Measurements from ENCODE around the gene NOSTRIN. TPM values are rescaled to one million over a fixed set of nuclear protein-coding genes. Genes with fewer than 3 reads are reported as not detected.
"Not testable (repeated sequence)": the region's sequence is repeated elsewhere in the genome, so short reads cannot be mapped to it uniquely, and the experiment has no call there.

NOSTRIN gene
- total RNA-seq, 1 donor from 2014 or later: not detected

DNA sequence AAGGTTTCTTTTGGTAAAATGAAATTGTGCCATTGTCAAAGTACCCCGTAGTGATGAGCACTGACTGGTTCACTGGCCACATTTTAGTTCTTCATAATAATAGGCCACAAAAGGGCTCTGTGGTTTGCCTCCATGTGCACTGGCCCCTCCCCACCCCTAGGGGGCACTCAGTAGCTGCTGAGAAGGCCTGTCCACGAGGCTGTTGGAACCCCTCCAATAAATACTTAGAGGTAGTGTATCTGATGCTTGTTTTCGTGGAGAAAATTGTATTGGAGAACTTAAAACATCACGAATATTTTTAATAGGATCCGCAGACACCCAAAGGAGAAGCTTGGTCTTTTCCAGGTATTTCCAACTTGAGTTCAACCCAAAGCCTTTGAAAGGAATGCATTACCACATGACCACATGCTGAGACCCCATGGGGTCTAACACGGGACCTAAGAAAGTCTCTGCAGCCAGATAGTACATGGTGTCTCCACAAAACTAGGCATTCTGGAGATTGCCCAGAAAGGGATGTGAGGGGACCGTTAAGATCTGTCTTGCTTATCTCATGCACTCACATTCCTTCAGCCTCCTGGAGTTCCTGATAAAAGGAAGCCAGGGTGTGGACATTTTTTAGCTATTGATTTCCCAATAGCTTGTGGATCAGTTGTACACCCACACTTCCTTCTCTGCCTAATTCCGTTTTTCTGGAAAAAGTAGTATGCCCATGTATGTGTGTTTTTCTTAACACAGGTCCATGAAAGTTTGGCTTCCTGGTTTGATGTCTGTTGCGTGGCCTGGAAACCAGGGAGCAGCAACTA is 28.5 kb upstream of the NOSTRIN start:
- Mint-ChIP-seq H3K4me1 (ENCODE audit: low read depth) (no peaks in the 10 kb centered on the region), H3K27me3 (ENCODE audit: insufficient read depth) (no peaks in the 10 kb centered on the region), H3K36me3 (ENCODE audit: low read depth) (peaks cover 4% of the 10 kb centered on the region), H3K27ac (no peak overlapping the region), H3K4me3 (no peak overlapping the region), H3K9me3 (no peaks in the 10 kb centered on the region)
- peak; percentile 7 for DNase-seq (ENCODE audit: low spot score)
- intact Hi-C loops (cut with micrococcal nuclease): loop anchor here (1.0 kb wide), 1 partner anchor 146 kb away; no protein-coding TSS in a partner anchor

- no peak overlapping the region for H3K4me3 Mint-ChIP-seq
- H3K27me3 Mint-ChIP-seq (ENCODE audit: insufficient read depth): no peaks in the 10 kb centered on the region
- DNase-seq (ENCODE audit: low spot score): no peak
- H3K36me3 Mint-ChIP-seq (ENCODE audit: low read depth): no peaks in the 10 kb centered on the region
- intact Hi-C loops (cut with micrococcal nuclease): no loop called here
- H3K4me1 Mint-ChIP-seq (ENCODE audit: low read depth): no peaks in the 10 kb centered on the region
- H3K27ac Mint-ChIP-seq: no peak overlapping the region
- H3K9me3 Mint-ChIP-seq: no peaks in the 10 kb centered on the region
Measured at GRCh38 chr2:168775837-168776236, 26.6 kb upstream of the NOSTRIN start.

DNA sequence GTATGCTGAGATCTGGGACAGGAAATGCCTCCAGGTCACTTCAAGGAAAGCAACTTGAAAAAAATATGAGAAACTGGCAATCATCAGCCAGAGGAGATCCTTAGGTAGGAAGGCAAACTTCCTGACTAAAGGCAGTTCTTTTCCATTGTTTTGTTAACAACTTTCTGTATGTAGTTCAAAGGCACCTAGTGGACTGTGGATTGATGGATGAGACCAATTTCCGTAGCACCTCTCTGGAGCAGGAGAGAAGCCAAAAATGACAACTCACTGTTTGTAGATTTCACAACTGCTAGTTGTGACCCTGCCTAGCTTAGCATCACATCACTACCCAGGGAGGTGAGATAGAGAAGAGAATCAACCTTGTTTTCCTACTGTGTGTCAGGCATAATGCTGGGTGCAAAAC is 21.8 kb upstream of the NOSTRIN start:
- Mint-ChIP-seq H3K27me3 (ENCODE audit: insufficient read depth) (no peaks in the 10 kb centered on the region), H3K36me3 (ENCODE audit: low read depth) (no peaks in the 10 kb centered on the region), H3K9me3 (no peaks in the 10 kb centered on the region), H3K4me3 (no peak overlapping the region), H3K4me1 (ENCODE audit: low read depth) (no peaks in the 10 kb centered on the region), H3K27ac (no peak overlapping the region)
- DNase-seq (ENCODE audit: low spot score): no peak
- intact Hi-C loops (cut with micrococcal nuclease): no loop called here

DNA sequence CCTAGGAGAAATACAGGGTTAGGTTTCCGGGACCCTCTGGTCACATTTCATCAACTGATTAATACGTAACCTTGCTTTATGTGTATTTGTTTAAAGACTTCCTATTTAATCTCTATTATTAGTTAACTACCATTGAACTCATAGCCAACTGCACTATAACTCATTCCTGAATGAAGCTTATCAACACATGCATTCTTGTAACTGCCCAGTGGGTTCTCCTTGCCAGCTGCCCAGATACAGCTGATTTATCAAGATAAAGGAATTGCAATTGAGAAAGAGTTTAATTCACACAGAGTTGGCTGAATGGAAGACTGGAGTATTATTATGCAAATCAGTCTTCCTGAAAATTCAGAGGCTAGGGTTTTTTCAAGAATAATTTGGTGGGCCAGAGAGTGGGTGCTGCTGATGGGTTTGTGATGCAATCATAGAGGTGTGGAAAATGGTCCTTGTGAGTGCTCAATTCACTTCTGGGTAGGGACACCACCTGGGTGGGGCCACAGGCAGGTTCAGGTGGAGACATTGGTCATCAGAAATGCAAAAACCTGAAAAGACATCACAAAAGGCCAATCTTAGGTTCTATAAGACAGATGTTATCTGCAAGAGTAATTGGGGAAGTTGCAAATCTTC is 21.1 kb upstream of the NOSTRIN start:
- no peak for DNase-seq (ENCODE audit: low spot score)
- Mint-ChIP-seq H3K9me3 (no peaks in the 10 kb centered on the region), H3K27ac (no peak overlapping the region), H3K4me1 (ENCODE audit: low read depth) (no peaks in the 10 kb centered on the region), H3K36me3 (ENCODE audit: low read depth) (no peaks in the 10 kb centered on the region), H3K27me3 (ENCODE audit: insufficient read depth) (no peaks in the 10 kb centered on the region), H3K4me3 (no peak overlapping the region)
- intact Hi-C loops (cut with micrococcal nuclease): no loop called here

DNA sequence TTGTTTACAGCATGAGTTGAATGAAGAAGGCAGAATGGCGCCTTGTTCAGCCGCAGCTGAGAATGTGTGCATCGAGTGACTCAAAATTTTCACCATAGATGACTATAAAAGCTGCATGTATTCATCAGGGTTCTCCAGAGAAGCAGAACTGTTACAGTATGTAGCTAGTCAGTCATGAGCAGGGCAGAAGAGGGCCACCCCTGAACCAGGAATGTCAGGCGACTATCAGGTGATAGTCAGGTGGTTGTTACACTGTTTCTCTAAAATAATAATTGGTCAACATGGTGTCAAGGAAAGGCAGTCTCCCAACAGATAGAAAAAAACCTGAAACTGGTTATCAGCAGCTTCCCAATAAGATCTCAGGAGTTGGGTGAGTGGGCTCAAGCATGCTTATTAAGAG is 20.2 kb upstream of the NOSTRIN start:
- Mint-ChIP-seq H3K9me3 (no peaks in the 10 kb centered on the region), H3K4me3 (no peak overlapping the region), H3K27ac (no peak overlapping the region), H3K36me3 (ENCODE audit: low read depth) (no peaks in the 10 kb centered on the region), H3K27me3 (ENCODE audit: insufficient read depth) (peaks cover under 1% of the 10 kb centered on the region), H3K4me1 (ENCODE audit: low read depth) (no peaks in the 10 kb centered on the region)
- DNase-seq (ENCODE audit: low spot score): no peak
- intact Hi-C loops (cut with micrococcal nuclease): no loop called here

DNA sequence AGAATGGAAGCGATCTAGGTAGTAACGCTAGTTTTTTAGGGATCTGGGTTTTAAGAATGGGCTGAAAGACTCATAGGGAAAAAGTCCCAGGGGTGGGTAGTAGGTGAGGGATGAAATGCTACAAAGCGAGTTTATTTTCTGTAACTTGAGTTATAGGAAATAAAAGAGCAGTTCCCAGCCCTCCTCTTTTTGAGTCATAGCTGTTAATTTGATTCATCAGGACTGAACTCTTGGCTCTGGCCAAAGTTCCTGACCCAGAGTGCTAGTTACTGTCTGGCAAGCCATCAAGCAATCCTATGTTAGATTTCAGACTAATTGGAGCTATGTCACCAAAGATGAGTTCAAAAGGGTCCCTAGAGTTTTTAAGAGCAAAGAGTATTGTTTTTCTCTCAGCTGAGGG is 17.4 kb upstream of the NOSTRIN start:
- intact Hi-C loops (cut with micrococcal nuclease): no loop called here
- Mint-ChIP-seq H3K27me3 (ENCODE audit: insufficient read depth) (peaks cover 5% of the 10 kb centered on the region), H3K4me3 (no peak overlapping the region), H3K27ac (no peak overlapping the region), H3K36me3 (ENCODE audit: low read depth) (no peaks in the 10 kb centered on the region), H3K4me1 (ENCODE audit: low read depth) (no peaks in the 10 kb centered on the region), H3K9me3 (no peaks in the 10 kb centered on the region)
- no peak for DNase-seq (ENCODE audit: low spot score)

- no peaks in the 10 kb centered on the region for H3K9me3 Mint-ChIP-seq
- no peaks in the 10 kb centered on the region for H3K36me3 Mint-ChIP-seq (ENCODE audit: low read depth)
- no peak for DNase-seq (ENCODE audit: low spot score)
- H3K27ac Mint-ChIP-seq: no peak overlapping the region
- no peaks in the 10 kb centered on the region for H3K4me1 Mint-ChIP-seq (ENCODE audit: low read depth)
- H3K4me3 Mint-ChIP-seq: no peak overlapping the region
- intact Hi-C loops (cut with micrococcal nuclease): no loop called here
- peaks cover 5% of the 10 kb centered on the region for H3K27me3 Mint-ChIP-seq (ENCODE audit: insufficient read depth)
Measured at GRCh38 chr2:168787098-168787781, 15.2 kb upstream of the NOSTRIN start.

DNA sequence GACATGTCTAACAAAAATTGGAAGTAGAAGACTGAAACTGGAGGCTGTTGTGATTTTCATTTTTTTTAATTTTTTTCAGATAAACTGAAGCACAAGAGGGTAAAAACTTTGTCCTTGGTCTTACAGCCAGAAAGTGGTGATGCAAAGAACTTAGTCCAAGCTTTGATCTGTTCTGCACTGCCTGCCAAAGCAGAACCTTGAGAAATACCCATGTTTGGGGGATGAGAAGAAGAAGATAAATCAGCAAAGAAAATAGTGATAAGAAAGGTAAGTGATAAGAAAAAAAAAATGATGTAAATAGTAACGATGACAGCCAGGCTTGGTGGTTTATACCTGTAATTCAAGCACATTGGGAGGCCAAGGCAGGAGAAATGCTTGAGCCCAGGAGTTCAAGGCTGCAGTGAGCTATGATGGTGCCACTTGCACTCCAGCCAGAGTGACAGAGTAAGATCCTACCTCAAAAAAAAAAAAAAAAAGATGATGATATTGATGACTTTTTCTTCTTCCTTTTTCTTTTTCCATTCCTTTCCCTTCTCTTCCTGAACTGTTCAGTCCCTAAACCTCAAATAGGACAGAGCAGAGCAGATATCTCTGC is 14.6 kb upstream of the NOSTRIN start:
- Mint-ChIP-seq H3K36me3 (ENCODE audit: low read depth) (no peaks in the 10 kb centered on the region), H3K4me1 (ENCODE audit: low read depth) (no peaks in the 10 kb centered on the region), H3K27ac (no peak overlapping the region), H3K27me3 (ENCODE audit: insufficient read depth) (peaks cover 5% of the 10 kb centered on the region), H3K9me3 (no peaks in the 10 kb centered on the region), H3K4me3 (no peak overlapping the region)
- no peak for DNase-seq (ENCODE audit: low spot score)
- intact Hi-C loops (cut with micrococcal nuclease): no loop called here

GRCh38 chr2:168789776-168790175 is 12.7 kb upstream of the NOSTRIN start:
- H3K27me3 Mint-ChIP-seq (ENCODE audit: insufficient read depth): peaks cover 5% of the 10 kb centered on the region
- intact Hi-C loops (cut with micrococcal nuclease): no loop called here
- no peak overlapping the region for H3K27ac Mint-ChIP-seq
- H3K4me3 Mint-ChIP-seq: no peak overlapping the region
- no peaks in the 10 kb centered on the region for H3K9me3 Mint-ChIP-seq
- DNase-seq (ENCODE audit: low spot score): no peak
- no peaks in the 10 kb centered on the region for H3K4me1 Mint-ChIP-seq (ENCODE audit: low read depth)
- no peaks in the 10 kb centered on the region for H3K36me3 Mint-ChIP-seq (ENCODE audit: low read depth)

DNA sequence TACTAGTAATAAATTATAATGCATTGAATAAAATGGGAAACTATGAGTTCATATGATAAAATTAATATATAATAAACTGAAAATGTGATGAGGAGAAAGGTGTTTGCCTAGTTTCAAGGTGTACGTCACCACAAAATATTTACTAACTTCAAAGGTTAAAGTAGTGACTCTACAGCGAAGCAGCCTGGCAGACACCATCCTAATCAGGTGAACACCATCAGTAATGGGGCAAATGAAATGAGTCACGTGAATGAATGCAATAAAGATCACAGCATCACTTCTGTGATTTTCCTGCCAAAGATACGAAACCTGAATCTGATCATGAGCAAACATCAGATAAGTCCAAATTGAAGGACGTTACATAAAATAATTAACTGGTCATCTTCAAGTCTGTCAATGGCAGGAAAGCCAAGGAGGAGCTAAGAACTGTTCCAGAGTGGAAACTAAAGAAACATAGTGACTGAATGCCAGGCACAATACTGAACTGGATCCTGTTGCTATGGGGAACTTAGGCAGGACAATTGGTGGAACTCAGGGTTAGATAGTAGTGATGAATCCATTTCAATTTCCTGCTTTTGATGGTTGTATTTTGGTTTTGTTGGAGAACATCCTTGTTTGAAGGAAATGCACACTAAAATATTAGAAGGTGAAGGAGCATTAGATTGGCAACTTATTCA is 12.1 kb upstream of the NOSTRIN start:
- Mint-ChIP-seq H3K27me3 (ENCODE audit: insufficient read depth) (peaks cover 7% of the 10 kb centered on the region), H3K4me1 (ENCODE audit: low read depth) (no peaks in the 10 kb centered on the region), H3K9me3 (no peaks in the 10 kb centered on the region), H3K27ac (no peak overlapping the region), H3K4me3 (no peak overlapping the region), H3K36me3 (ENCODE audit: low read depth) (no peaks in the 10 kb centered on the region)
- intact Hi-C loops (cut with micrococcal nuclease): no loop called here
- no peak for DNase-seq (ENCODE audit: low spot score)

- intact Hi-C loops (cut with micrococcal nuclease); H3K9me3 Mint-ChIP-seq; H3K36me3 Mint-ChIP-seq (ENCODE audit: low read depth); DNase-seq (ENCODE audit: low spot score); H3K4me3 Mint-ChIP-seq; H3K27ac Mint-ChIP-seq; H3K27me3 Mint-ChIP-seq (ENCODE audit: insufficient read depth); H3K4me1 Mint-ChIP-seq (ENCODE audit: low read depth): not testable (repeated sequence)
Measured at GRCh38 chr2:168791140-168791539, 11.3 kb upstream of the NOSTRIN start.

DNA sequence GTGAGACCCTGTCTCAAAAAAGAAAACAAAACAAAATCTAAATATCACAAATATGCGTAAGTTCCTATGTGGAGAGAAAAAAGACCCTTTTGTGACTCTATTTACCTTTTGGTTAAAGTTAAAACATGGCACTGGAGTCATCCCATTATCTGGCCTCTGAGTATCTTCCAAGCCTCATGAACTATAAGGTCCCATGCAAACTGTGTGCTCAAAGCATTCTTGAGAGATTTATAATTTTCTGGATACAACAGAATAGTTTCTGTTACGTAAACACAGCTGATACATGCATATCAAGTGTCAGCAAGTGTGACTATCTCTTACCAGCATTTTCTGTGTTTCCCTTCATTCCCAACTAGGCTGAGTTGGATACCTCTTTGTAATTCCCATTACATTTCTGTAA is 8.8 kb upstream of the NOSTRIN start:
- Mint-ChIP-seq H3K4me1 (ENCODE audit: low read depth) (no peaks in the 10 kb centered on the region), H3K27me3 (ENCODE audit: insufficient read depth) (peaks cover 2% of the 10 kb centered on the region), H3K27ac (no peak overlapping the region), H3K9me3 (no peaks in the 10 kb centered on the region), H3K4me3 (no peak overlapping the region), H3K36me3 (ENCODE audit: low read depth) (no peaks in the 10 kb centered on the region)
- no peak for DNase-seq (ENCODE audit: low spot score)
- intact Hi-C loops (cut with micrococcal nuclease): no loop called here

Data from activated T-helper 1 cell treated with anti-CD3 and anti-CD28 coated beads, Interleukin-12 subunit alpha, Interleukin-12 subunit beta, Interleukin-2, Interleukin-4 antibody, amounts not matched to agents 30 ng/mL and 10 ng/mL and 1 ng/mL, durations not matched to agents 14 hours and 24 hours and 36 hours (primary cell).